ENCODE results near the gene UCHL3. TPM values are rescaled to one million over a fixed set of nuclear protein-coding genes. Genes with fewer than 3 reads are reported as not detected.

UCHL3 gene
- polyA plus RNA-seq, 2 of the 4 experiments (the other 2 are of a cell fraction) = 46.6 to 60.7 TPM

DNA sequence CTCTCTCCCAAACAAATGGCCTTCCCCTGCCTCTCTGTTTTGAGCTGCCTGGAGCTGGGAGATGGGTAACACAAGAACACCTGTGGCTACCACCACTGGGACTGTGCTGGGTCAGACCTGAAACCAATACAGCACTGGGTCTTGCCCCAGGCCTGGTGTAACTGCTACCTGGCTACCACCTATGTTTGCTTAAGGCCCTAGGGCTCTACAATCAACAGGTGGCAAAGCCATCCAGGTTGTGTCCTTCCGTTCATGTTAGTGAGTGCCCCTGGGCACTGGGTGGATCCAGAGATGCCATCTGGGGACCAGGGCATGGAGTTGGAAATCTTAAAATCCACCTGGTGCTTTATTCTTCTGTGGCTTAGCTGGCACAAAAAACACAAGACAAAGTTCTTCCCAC is 67.6 kb downstream of the UCHL3 start (continued):
- TF ChIP-seq ZFP36 (IDR thresholded peaks at IDR 0.05; ENCODE audit: borderline replicate concordance, partially characterized antibody) (no peak), BCL3 (IDR thresholded peaks at IDR 0.05) (no peak), HEYL (CRISPR knock-in tag; IDR thresholded peaks at IDR 0.05) (no peak), HOXA7 (CRISPR knock-in tag; IDR thresholded peaks at IDR 0.05) (no peak), MAZ (IDR thresholded peaks at IDR 0.05; ENCODE audit: borderline replicate concordance, low read depth, low read length) (no peak), POLR2A (IDR thresholded peaks at IDR 0.05; ENCODE audit: low read length) (no peak), MYC (IDR thresholded peaks at IDR 0.05; ENCODE audit: borderline replicate concordance, low read length) (no peak), KDM5A (IDR thresholded peaks at IDR 0.05) (no peak), POLR2AphosphoS2 (conservative IDR thresholded peaks at IDR 0.05; ENCODE audit: low read length) (no peak), MAFK (IDR thresholded peaks at IDR 0.05; ENCODE audit: partially characterized antibody) (no peak)

GRCh38 chr13:75618308-75618707 is 68.7 kb downstream of the UCHL3 start:
- FAIRE-seq (no peak), ATAC-seq (no peak), DNase-seq (ENCODE audit: low read depth in 1 of 2, low spot score in 1 of 2) (no peak)
- TF ChIP-seq ATOH8 (CRISPR knock-in tag; IDR thresholded peaks at IDR 0.05; ENCODE audit: low read depth) (no peak), SREBF2 (IDR thresholded peaks at IDR 0.05) (no peak), CBX8 (IDR thresholded peaks at IDR 0.05) (no peak), HOXB5 (CRISPR knock-in tag; IDR thresholded peaks at IDR 0.05) (no peak), RARB (CRISPR knock-in tag; IDR thresholded peaks at IDR 0.05) (no peak), MAFK (IDR thresholded peaks at IDR 0.05; ENCODE audit: partially characterized antibody) (no peak)
- TF ChIP-seq, protein P1, sequence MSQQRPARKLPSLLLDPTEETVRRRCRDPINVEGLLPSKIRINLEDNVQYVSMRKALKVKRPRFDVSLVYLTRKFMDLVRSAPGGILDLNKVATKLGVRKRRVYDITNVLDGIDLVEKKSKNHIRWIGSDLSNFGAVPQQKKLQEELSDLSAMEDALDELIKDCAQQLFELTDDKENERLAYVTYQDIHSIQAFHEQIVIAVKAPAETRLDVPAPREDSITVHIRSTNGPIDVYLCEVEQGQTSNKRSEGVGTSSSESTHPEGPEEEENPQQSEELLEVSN (IDR thresholded peaks at IDR 0.05; ENCODE audit: borderline replicate concordance, low read depth) = no peak
- TF ChIP-seq, protein P2, sequence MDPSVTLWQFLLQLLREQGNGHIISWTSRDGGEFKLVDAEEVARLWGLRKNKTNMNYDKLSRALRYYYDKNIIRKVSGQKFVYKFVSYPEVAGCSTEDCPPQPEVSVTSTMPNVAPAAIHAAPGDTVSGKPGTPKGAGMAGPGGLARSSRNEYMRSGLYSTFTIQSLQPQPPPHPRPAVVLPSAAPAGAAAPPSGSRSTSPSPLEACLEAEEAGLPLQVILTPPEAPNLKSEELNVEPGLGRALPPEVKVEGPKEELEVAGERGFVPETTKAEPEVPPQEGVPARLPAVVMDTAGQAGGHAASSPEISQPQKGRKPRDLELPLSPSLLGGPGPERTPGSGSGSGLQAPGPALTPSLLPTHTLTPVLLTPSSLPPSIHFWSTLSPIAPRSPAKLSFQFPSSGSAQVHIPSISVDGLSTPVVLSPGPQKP (IDR thresholded peaks at IDR 0.05; ENCODE audit: low read depth, low read length) = no peak
- Histone ChIP-seq H3K4me1 (no peaks in the 10 kb centered on the region), H3K27ac (no peak overlapping the region), H3K4me2 (no peak overlapping the region), H3K4me3 (no peak overlapping the region), H3K9me3 (no peaks in the 10 kb centered on the region)
- WGBS (ENCODE audit: missing lambda C conversion rate) = no CpG with 5 or more reads among the region's 1 CpG
- ChIA-PET CTCF (no interaction called here), POLR2A (no interaction called here)

GRCh38 chr13:75620020-75620419 is 70.4 kb downstream of the UCHL3 start:
- ChIA-PET CTCF (no interaction called here), POLR2A (no interaction called here)
- ATAC-seq = no peak
- no peaks in the 10 kb centered on the region for H3K9me3 ChIP-seq
- FAIRE-seq = no peak
- no peaks in the 10 kb centered on the region for H3K4me1 ChIP-seq
- H3K27ac ChIP-seq = no peak overlapping the region
- H3K4me2 ChIP-seq = no peak overlapping the region
- WGBS (ENCODE audit: missing lambda C conversion rate) = 13% methylated on average over 1 of the region's 1 CpG
- H3K4me3 ChIP-seq = no peak overlapping the region
- DNase-seq (ENCODE audit: low read depth in 1 of 2, low spot score in 1 of 2) = no peak
- TF ChIP-seq FOSL2 (IDR thresholded peaks at IDR 0.05) (no peak), FOSL2 (CRISPR knock-in tag; IDR thresholded peaks at IDR 0.05) (no peak), POLR2A (IDR thresholded peaks at IDR 0.05; ENCODE audit: low read length) (no peak), ZSCAN20 (CRISPR knock-in tag; IDR thresholded peaks at IDR 0.05) (no peak), REST (IDR thresholded peaks at IDR 0.05) (no peak), MAFK (IDR thresholded peaks at IDR 0.05; ENCODE audit: partially characterized antibody) (no peak), JUN (IDR thresholded peaks at IDR 0.05) (no peak), MAZ (IDR thresholded peaks at IDR 0.05; ENCODE audit: borderline replicate concordance, low read depth, low read length) (no peak), ZNF302 (CRISPR knock-in tag; IDR thresholded peaks at IDR 0.05) (no peak), PHF8 (IDR thresholded peaks at IDR 0.05; ENCODE audit: borderline replicate concordance, low read depth) (no peak), GATA3 (IDR thresholded peaks at IDR 0.05; ENCODE audit: borderline replicate concordance) (no peak), FOXS1 (CRISPR knock-in tag; IDR thresholded peaks at IDR 0.05) (no peak), RAD21 (conservative IDR thresholded peaks at IDR 0.05 in 1 of 2, IDR thresholded peaks at IDR 0.05 in 1 of 2) (no peak), CHD4 (IDR thresholded peaks at IDR 0.05; ENCODE audit: borderline replicate concordance) (no peak), NR3C1 (IDR thresholded peaks at IDR 0.05) (no peak), FOSB (CRISPR knock-in tag; IDR thresholded peaks at IDR 0.05) (no peak)
- TF ChIP-seq, protein P3, sequence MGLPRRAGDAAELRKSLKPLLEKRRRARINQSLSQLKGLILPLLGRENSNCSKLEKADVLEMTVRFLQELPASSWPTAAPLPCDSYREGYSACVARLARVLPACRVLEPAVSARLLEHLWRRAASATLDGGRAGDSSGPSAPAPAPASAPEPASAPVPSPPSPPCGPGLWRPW (IDR thresholded peaks at IDR 0.05) = no peak

Data from A549 (cell line).